GM19452 (cell line): ENCODE measurements around the gene NXPE2.

Experiments
- ATAC-seq: cut with Tn5 transposase; IDR thresholded peaks from one replicate; pipeline ENCODE4 v1.9.1; 2021; ENCODE audit not compliant: unreplicated experiment

NXPE2 gene

DNA sequence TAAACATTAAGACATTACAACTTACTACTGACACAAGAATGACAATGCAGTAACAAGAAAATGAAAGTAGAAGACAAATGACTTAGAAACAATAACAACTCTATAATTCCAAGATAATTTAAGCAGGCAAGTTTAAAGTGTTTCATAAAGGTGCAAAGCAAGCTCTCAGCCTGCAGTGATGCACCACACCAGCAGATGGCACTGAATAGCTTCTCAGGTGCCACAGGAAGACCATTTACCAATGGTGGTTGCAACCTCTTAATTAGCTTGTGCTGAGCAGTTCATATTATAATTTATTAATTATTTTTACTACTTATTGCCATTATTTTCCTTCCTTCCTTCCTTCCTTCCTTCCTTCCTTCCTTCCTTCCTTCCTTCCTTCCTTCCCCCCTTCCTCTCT lies 60.6 kb downstream of the NXPE2 start:
- no peak for ATAC-seq

DNA sequence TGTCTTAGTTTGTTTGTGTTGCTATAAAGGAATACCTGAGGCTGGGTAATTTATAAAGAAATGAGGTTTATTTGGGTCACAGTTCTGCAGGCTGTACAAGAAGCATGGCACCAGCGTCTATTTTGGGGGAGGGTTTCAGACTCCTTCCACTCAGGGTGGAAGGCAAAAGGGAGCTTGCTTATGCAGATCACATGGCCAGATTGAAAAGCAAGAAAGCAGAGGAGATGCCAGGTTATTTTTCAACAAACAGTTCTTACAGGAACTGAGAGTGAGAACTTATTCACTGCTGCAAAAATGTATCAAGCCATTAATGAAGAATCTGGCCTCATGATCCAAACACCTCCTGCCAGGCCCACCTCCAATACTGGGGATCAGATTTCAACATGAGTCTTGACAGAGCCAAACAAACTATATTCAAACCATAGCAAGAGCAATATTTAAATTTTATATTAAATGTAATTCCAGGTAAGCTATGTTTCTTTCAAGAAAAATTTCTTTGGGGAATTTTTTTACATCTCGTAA lies 66.9 kb downstream of the NXPE2 start:
- no peak for ATAC-seq

DNA sequence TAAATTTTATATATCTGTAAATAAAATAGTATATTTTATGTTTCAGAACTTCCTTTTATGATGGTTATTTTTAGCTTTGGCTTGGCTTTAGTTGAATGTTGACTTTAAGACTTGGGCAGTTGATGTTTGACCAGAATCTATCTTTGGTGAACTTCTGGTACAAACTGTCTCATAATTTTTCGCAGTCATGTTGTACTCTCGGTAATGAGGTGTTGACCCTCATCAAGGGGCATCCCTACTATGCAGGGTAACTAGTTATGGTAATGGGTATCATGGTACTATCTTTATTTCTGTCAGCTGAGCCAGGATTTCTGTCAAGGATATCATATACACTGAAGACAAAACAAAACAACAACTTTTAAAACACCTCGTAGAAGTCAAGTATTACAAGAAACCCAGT lies 67.7 kb downstream of the NXPE2 start:
- no peak for ATAC-seq
